GM19438 (cell line): ENCODE measurements around the gene TAX1BP1.

Source experiments
- ATAC-seq: cut with Tn5 transposase; IDR thresholded peaks from one replicate; pipeline ENCODE4 v1.9.1; 2021; ENCODE audit warnings: low read depth; ENCODE audit not compliant: unreplicated experiment

The TAX1BP1 gene

GRCh38 chr7:27739909-27740448 lies at the start of gene TAX1BP1:
TAX1BP1 (plus strand) TSS chr7:27740162; CDS start chr7:27748525, 8,363 bp downstream.
- peak; percentile 96 for ATAC-seq

GRCh38 chr7:27690649-27691048 lies 49.3 kb upstream of the TAX1BP1 start:
- ATAC-seq, result no peak

GRCh38 chr7:27693794-27694193 lies 46.2 kb upstream of the TAX1BP1 start:
- ATAC-seq, result no peak

- no peak for ATAC-seq
Measured at GRCh38 chr7:27695096-27695495, 44.9 kb upstream of the TAX1BP1 start.

GRCh38 chr7:27697861-27698430 lies 42.0 kb upstream of the TAX1BP1 start:
- peak; percentile 75 for ATAC-seq

- no peak for ATAC-seq
Measured at GRCh38 chr7:27699751-27700150, 40.2 kb upstream of the TAX1BP1 start.

- ATAC-seq, result no peak
Measured at GRCh38 chr7:27700501-27700900, 39.5 kb upstream of the TAX1BP1 start.

- ATAC-seq, result no peak
Measured at GRCh38 chr7:27703181-27703580, 36.8 kb upstream of the TAX1BP1 start.

- no peak for ATAC-seq
Measured at GRCh38 chr7:27704422-27705199, 35.4 kb upstream of the TAX1BP1 start.

- ATAC-seq, result no peak
Measured at GRCh38 chr7:27705200-27705594, 34.8 kb upstream of the TAX1BP1 start.

- ATAC-seq, result no peak
Measured at GRCh38 chr7:27708485-27708884, 31.5 kb upstream of the TAX1BP1 start.

- no peak for ATAC-seq
Measured at GRCh38 chr7:27709137-27710075, 30.6 kb upstream of the TAX1BP1 start.

- no peak for ATAC-seq
Measured at GRCh38 chr7:27712217-27712616, 27.7 kb upstream of the TAX1BP1 start.

- ATAC-seq, result no peak
Measured at GRCh38 chr7:27714831-27715444, 25.0 kb upstream of the TAX1BP1 start.

- ATAC-seq, result no peak
Measured at GRCh38 chr7:27723085-27723484, 16.9 kb upstream of the TAX1BP1 start.

- no peak for ATAC-seq
Measured at GRCh38 chr7:27727058-27727457, 12.9 kb upstream of the TAX1BP1 start.

GRCh38 chr7:27730112-27730511 lies 9.8 kb upstream of the TAX1BP1 start:
- ATAC-seq, result no peak

- no peak for ATAC-seq
Measured at GRCh38 chr7:27734583-27734982, 5.4 kb upstream of the TAX1BP1 start.

GRCh38 chr7:27735165-27735564 lies 4.8 kb upstream of the TAX1BP1 start:
- ATAC-seq, result no peak

GRCh38 chr7:27735831-27736230 lies 4.1 kb upstream of the TAX1BP1 start:
- ATAC-seq, result no peak
